ENCODE data around the gene SLC35F1.
"Not testable (repeated sequence)": the region's sequence is repeated elsewhere in the genome, so short reads cannot be mapped to it uniquely, and the experiment has no call there.

The SLC35F1 gene

DNA sequence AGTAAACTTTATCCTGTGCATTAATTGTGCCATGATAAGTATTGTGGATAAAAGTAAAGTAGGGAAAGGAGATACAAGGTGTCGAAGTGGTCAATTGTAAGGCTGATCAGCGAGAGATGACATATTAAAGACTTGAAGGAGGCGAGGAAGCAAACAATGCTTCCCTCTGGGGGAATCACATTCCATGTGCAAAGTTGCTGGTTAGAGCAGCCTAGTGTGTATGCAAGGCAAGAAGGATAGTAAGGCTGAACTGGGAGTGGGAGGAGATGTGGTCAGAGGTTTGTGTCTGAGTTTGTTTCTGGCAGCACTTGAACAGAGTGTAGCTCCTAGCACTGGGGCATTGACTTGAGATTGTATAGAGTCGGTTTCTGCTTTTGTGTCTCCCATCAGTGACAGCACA, 122.9 kb downstream of the SLC35F1 start:
- Histone ChIP-seq H3K27ac (ENCODE audit: low read length) (no peak overlapping the region), H3K9ac (ENCODE audit: low read length) (no peak overlapping the region), H3K4me3 (ENCODE audit: low read length) (no peak overlapping the region), H2AFZ (ENCODE audit: low read depth, low read length) (no peak overlapping the region), H3K4me2 (ENCODE audit: low read length) (no peak overlapping the region), H3K27me3 (ENCODE audit: low read depth, low read length) (no peaks in the 10 kb centered on the region), H3K79me2 (ENCODE audit: low read length) (no peaks in the 10 kb centered on the region), H3K36me3 (replicated peaks; ENCODE audit: low read depth, low read length) (no peaks in the 10 kb centered on the region), H4K20me1 (ENCODE audit: insufficient read depth, low read length) (no peaks in the 10 kb centered on the region), H3K9me3 (ENCODE audit: insufficient read depth, low read length) (no peaks in the 10 kb centered on the region), H3K4me1 (ENCODE audit: low read length) (no peaks in the 10 kb centered on the region)
- TF ChIP-seq, protein P1, sequence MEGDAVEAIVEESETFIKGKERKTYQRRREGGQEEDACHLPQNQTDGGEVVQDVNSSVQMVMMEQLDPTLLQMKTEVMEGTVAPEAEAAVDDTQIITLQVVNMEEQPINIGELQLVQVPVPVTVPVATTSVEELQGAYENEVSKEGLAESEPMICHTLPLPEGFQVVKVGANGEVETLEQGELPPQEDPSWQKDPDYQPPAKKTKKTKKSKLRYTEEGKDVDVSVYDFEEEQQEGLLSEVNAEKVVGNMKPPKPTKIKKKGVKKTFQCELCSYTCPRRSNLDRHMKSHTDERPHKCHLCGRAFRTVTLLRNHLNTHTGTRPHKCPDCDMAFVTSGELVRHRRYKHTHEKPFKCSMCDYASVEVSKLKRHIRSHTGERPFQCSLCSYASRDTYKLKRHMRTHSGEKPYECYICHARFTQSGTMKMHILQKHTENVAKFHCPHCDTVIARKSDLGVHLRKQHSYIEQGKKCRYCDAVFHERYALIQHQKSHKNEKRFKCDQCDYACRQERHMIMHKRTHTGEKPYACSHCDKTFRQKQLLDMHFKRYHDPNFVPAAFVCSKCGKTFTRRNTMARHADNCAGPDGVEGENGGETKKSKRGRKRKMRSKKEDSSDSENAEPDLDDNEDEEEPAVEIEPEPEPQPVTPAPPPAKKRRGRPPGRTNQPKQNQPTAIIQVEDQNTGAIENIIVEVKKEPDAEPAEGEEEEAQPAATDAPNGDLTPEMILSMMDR (IDR thresholded peaks at IDR 0.05; ENCODE audit: low read depth, low read length), result no peak
- TF ChIP-seq EZH2phosphoT487 (IDR thresholded peaks at IDR 0.05; ENCODE audit: low read depth), result no peak

DNA sequence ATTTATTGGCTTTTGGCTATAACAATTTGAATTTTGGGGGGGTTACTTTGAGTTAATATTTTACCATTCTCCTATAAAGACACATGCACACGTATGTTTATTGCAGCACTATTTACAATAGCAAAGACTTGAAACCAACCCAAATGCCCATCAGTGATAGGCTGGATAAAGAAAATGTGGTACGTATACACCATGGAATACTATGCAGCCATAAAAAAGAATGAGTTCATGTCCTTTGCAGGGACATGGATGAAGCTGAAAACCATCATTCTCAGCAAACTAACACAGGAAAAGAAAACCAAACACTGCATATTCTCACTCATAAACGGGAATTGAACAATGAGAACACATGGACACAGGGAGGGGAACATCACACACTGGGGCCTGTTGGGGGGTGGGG, 130.4 kb downstream of the SLC35F1 start:
- H3K27me3 ChIP-seq (ENCODE audit: low read depth, low read length); H4K20me1 ChIP-seq (ENCODE audit: insufficient read depth, low read length); H3K9ac ChIP-seq (ENCODE audit: low read length); H3K4me3 ChIP-seq (ENCODE audit: low read length); H3K27ac ChIP-seq (ENCODE audit: low read length); H3K4me2 ChIP-seq (ENCODE audit: low read length); H3K36me3 ChIP-seq (replicated peaks; ENCODE audit: low read depth, low read length); H3K79me2 ChIP-seq (ENCODE audit: low read length); H3K4me1 ChIP-seq (ENCODE audit: low read length); H2AFZ ChIP-seq (ENCODE audit: low read depth, low read length); H3K9me3 ChIP-seq (ENCODE audit: insufficient read depth, low read length): not testable (repeated sequence)

DNA sequence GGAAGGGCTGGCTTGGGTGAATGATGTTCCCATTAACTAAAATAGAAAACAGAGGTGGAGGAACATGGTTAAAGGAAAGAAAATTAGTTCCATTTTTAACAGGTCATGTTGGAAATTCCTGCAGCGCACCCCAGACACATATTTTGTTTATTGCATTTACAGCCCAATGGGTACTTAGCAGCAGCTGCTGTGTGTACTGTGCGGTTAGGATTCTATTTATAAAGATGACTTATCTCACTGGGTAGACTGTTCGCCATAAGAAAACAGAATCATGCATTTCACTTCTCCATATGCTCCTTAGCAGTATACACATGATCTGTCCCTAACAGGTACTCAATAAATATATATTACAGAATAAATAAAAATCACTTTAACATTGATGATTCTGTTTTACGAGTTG, 135.8 kb downstream of the SLC35F1 start:
- Histone ChIP-seq H2AFZ (ENCODE audit: low read depth, low read length) (no peak overlapping the region), H3K27ac (ENCODE audit: low read length) (no peak overlapping the region)

DNA sequence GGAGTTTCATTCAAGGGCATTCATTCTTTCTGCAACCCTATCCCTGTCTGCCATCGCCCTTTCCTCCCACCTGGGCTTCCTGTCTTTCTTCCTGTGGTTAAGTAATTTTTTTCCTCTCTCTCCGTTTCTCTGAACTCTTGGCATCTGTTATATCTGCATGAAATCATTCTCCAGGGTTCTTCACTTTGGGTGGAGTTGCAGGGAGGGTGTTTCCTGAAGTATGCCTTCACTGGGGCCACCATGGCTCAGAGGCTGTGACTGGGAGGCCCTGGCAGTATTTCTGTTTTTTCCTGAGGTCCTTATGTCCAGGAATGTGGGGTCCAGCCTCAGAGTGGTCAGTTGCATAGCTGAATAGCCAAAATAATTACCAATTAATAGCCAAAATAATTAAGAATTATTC, 137.2 kb downstream of the SLC35F1 start:
- no peak overlapping the region for H2AFZ ChIP-seq (ENCODE audit: low read depth, low read length)
- H3K9ac ChIP-seq (ENCODE audit: low read length), result no peak overlapping the region
- H4K20me1 ChIP-seq (ENCODE audit: insufficient read depth, low read length), result no peaks in the 10 kb centered on the region
- H3K4me3 ChIP-seq (ENCODE audit: low read length), result no peak overlapping the region
- TF ChIP-seq, protein P1 (IDR thresholded peaks at IDR 0.05; ENCODE audit: low read depth, low read length), result no peak
- TF ChIP-seq EZH2phosphoT487 (IDR thresholded peaks at IDR 0.05; ENCODE audit: low read depth), result no peak
- no peaks in the 10 kb centered on the region for H3K27me3 ChIP-seq (ENCODE audit: low read depth, low read length)
- no peak overlapping the region for H3K27ac ChIP-seq (ENCODE audit: low read length)
- H3K79me2 ChIP-seq (ENCODE audit: low read length), result no peaks in the 10 kb centered on the region
- H3K4me2 ChIP-seq (ENCODE audit: low read length), result no peak overlapping the region
- H3K4me1 ChIP-seq (ENCODE audit: low read length), result peaks cover 10% of the 10 kb centered on the region
- no peaks in the 10 kb centered on the region for H3K36me3 ChIP-seq (replicated peaks; ENCODE audit: low read depth, low read length)
- no peaks in the 10 kb centered on the region for H3K9me3 ChIP-seq (ENCODE audit: insufficient read depth, low read length)

More for the DNA sequence above, 135.8 kb downstream of the SLC35F1 start:
- no peak overlapping the region for H3K9ac ChIP-seq (ENCODE audit: low read length)
- H3K36me3 ChIP-seq (replicated peaks; ENCODE audit: low read depth, low read length), result no peaks in the 10 kb centered on the region
- H4K20me1 ChIP-seq (ENCODE audit: insufficient read depth, low read length), result no peaks in the 10 kb centered on the region
- no peak for TF ChIP-seq EZH2phosphoT487 (IDR thresholded peaks at IDR 0.05; ENCODE audit: low read depth)
- TF ChIP-seq, protein P1 (IDR thresholded peaks at IDR 0.05; ENCODE audit: low read depth, low read length), result no peak
- no peak overlapping the region for H3K4me3 ChIP-seq (ENCODE audit: low read length)
- H3K4me1 ChIP-seq (ENCODE audit: low read length), result peaks cover 10% of the 10 kb centered on the region
- no peaks in the 10 kb centered on the region for H3K9me3 ChIP-seq (ENCODE audit: insufficient read depth, low read length)
- no peaks in the 10 kb centered on the region for H3K27me3 ChIP-seq (ENCODE audit: low read depth, low read length)
- H3K4me2 ChIP-seq (ENCODE audit: low read length), result no peak overlapping the region
- no peaks in the 10 kb centered on the region for H3K79me2 ChIP-seq (ENCODE audit: low read length)

DNA sequence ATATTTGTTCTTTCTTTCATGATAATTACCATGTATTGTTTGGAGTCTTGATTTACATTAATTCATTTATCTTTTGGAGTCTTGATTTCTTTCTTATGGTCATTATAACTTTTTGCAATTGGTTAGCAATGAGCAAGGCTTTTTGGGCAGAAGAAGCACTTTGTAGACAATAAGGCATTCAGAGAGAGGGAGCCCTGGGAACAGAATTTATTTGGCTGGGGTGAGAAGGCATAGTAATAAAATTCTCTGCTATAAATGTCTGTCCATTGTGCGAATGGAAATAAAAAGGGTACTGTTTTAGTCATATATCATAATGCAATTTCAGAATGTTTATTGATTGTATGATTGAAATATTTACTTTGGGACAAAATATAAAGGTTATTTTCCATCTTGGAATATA, 147.0 kb downstream of the SLC35F1 start:
- H3K27me3 ChIP-seq (ENCODE audit: low read depth, low read length), result no peaks in the 10 kb centered on the region
- H3K9me3 ChIP-seq (ENCODE audit: insufficient read depth, low read length), result no peaks in the 10 kb centered on the region
- no peaks in the 10 kb centered on the region for H4K20me1 ChIP-seq (ENCODE audit: insufficient read depth, low read length)
- no peak overlapping the region for H3K27ac ChIP-seq (ENCODE audit: low read length)
- no peak overlapping the region for H3K4me2 ChIP-seq (ENCODE audit: low read length)
- no peak for TF ChIP-seq EZH2phosphoT487 (IDR thresholded peaks at IDR 0.05; ENCODE audit: low read depth)
- TF ChIP-seq, protein P1 (IDR thresholded peaks at IDR 0.05; ENCODE audit: low read depth, low read length), result no peak
- no peak overlapping the region for H2AFZ ChIP-seq (ENCODE audit: low read depth, low read length)
- H3K79me2 ChIP-seq (ENCODE audit: low read length), result no peaks in the 10 kb centered on the region
- no peak overlapping the region for H3K4me3 ChIP-seq (ENCODE audit: low read length)
- no peak overlapping the region for H3K9ac ChIP-seq (ENCODE audit: low read length)
- H3K4me1 ChIP-seq (ENCODE audit: low read length), result no peaks in the 10 kb centered on the region
- no peaks in the 10 kb centered on the region for H3K36me3 ChIP-seq (replicated peaks; ENCODE audit: low read depth, low read length)
